K562 (cell line): Measurements from ENCODE around the gene TTC24. TPM values are rescaled to one million over a fixed set of nuclear protein-coding genes. Genes with fewer than 3 reads are reported as not detected.

Experiments used
- ATAC-seq: fragments of 200-7000 bp; cut with Tn5 transposase; 3 replicates; pipeline ENCODE4 v1.9.1; 2020; ENCODE audit warnings: moderate library complexity
- BruUV-seq: library from RNA; stranded (reverse); fragments of 400-500 nt; replicated peaks from 2 replicates; lab custom pipeline; 2021; lab: Mats Ljungman, UMichigan
- CTCF ChIA-PET: fragments of 300-600 bp; formaldehyde crosslinking; extraction: SDS; loops from one replicate; lab custom pipeline; 2021; ENCODE audit warnings: low intra/inter-chr PET ratio; lab: Yijun Ruan, JAX
- POLR2A ChIA-PET: fragments of 300-600, 350-650 bp; sonication (Branson Sonifier 250); formaldehyde crosslinking; extraction: SDS; loops from one replicate; lab custom pipeline; 2021; ENCODE audit warnings: antibody characterized with exemption, inconsistent platforms; lab: Yijun Ruan, JAX
- DNase-seq, 4 experiments: peaks; one replicate each; pipeline versions ENCODE4 v3.0.0 to v3.0.0-alpha.2; 2011 to 2018; ENCODE audit warnings: low spot score in 3 of 4, mixed read lengths in 3 of 4; ENCODE audit errors: extremely low read depth in 1 of 4
- FAIRE-seq: peaks from 2 replicates; lab custom pipeline; 2011; peaks lifted over from hg19 to GRCh38; lab: Jason Lieb, UNC
- H2AFZ ChIP-seq: 2 replicates; pipeline ENCODE4 v1.6.0; 2011; ENCODE audit warnings: low read depth, low read length, control low read depth, inconsistent platforms
- H3K27ac ChIP-seq: fragments of 200-600 bp; 3 replicates; pipeline ENCODE4 v1.8.0; 2011; ENCODE audit warnings: low read depth, mild to moderate bottlenecking, control low read depth, inconsistent platforms, low read length, moderate library complexity, mixed read lengths; ENCODE audit errors: extremely low read depth
- H3K27me3 ChIP-seq, 2 experiments: fragments of 300-600 bp in 1 of 2; 2 replicates in 1 of 2; 3 replicates in 1 of 2; pipeline versions ENCODE4 v1.6.0 to v1.8.0; 2011; ENCODE audit warnings: inconsistent platforms in 2 of 2, low read length in 2 of 2, mild to moderate bottlenecking in 1 of 2, mixed read lengths in 1 of 2, moderate library complexity in 1 of 2; ENCODE audit not compliant: control insufficient read depth in 2 of 2, insufficient read depth in 2 of 2
- H3K36me3 ChIP-seq: fragments of 300-600 bp; 3 replicates; pipeline ENCODE4 v1.8.0; 2011; ENCODE audit warnings: mild to moderate bottlenecking, low read length, inconsistent platforms; ENCODE audit not compliant: control insufficient read depth, insufficient read depth
- H3K4me1 ChIP-seq, 2 experiments: fragments of 200-600 bp in 1 of 2; replicated peaks in 1 of 2; 2 replicates in 1 of 2; 3 replicates in 1 of 2; pipeline versions ENCODE4 v1.5.1 to v1.8.0; 2011; ENCODE audit warnings: inconsistent platforms in 2 of 2, low read length in 2 of 2, mild to moderate bottlenecking in 1 of 2, mixed read lengths in 1 of 2, moderate library complexity in 1 of 2; ENCODE audit not compliant: control insufficient read depth in 2 of 2, insufficient read depth in 2 of 2
- H3K4me2 ChIP-seq: 2 replicates; pipeline ENCODE4 v1.6.1; 2011; ENCODE audit warnings: low read length, control low read depth, inconsistent platforms, mixed read lengths; ENCODE audit not compliant: insufficient read depth
- H3K4me3 ChIP-seq: fragments of 200-600 bp; sonication (generic), shearing (Covaris generic); 2 replicates; pipeline ENCODE4 v1.5.1; 2016; ENCODE audit warnings: control low read depth, inconsistent platforms
- H3K79me2 ChIP-seq: fragments of 200-600 bp; 3 replicates; pipeline ENCODE4 v1.8.0; 2011; ENCODE audit warnings: low read length, inconsistent platforms; ENCODE audit not compliant: control insufficient read depth, insufficient read depth
- H3K9ac ChIP-seq, 2 experiments: 2 replicates each; pipeline versions ENCODE4 v1.6.0 to v1.6.1; 2011; ENCODE audit warnings: low read depth in 2 of 2, low read length in 2 of 2, control low read depth in 1 of 2, inconsistent platforms in 1 of 2, mild to moderate bottlenecking in 1 of 2, mixed read lengths in 1 of 2; ENCODE audit not compliant: insufficient read depth in 1 of 2
- H3K9me1 ChIP-seq: one replicate; pipeline ENCODE4 v1.6.0; 2011; ENCODE audit warnings: inconsistent platforms, mild to moderate bottlenecking, low read length, moderate library complexity; ENCODE audit not compliant: control insufficient read depth, insufficient read depth
- H3K9me3 ChIP-seq: replicated peaks from 2 replicates; pipeline ENCODE4 v1.5.1; 2011; ENCODE audit warnings: low read depth, low read length, inconsistent platforms; ENCODE audit not compliant: control insufficient read depth, insufficient read depth
- H4K20me1 ChIP-seq: replicated peaks from 2 replicates; pipeline ENCODE4 v1.6.1; 2011; ENCODE audit warnings: low read length, inconsistent platforms, mixed read lengths; ENCODE audit not compliant: control insufficient read depth, insufficient read depth
- ETS2 ChIP-seq: IDR thresholded peaks from 2 replicates; pipeline ENCODE4 v1.6.1; 2016; ENCODE audit warnings: borderline replicate concordance, missing genetic modification characterization, mild to moderate bottlenecking, moderate library complexity, missing compliant biosample characterization; ENCODE audit not compliant: poor library complexity, severe bottlenecking
- GABPB1 ChIP-seq: sonication (generic); formaldehyde crosslinking; IDR thresholded peaks from 2 replicates; pipeline ENCODE4 v1.8.0; 2022; ENCODE audit warnings: mild to moderate bottlenecking, missing genetic modification reagents
- MBD2 ChIP-seq: sonication (generic); IDR thresholded peaks from 2 replicates; pipeline ENCODE4 v1.6.1; 2016; ENCODE audit warnings: low read depth, borderline replicate concordance
- NFIC ChIP-seq: fragments of 450-650 bp; IDR thresholded peaks from 2 replicates; pipeline ENCODE4 v1.6.1; 2017; ENCODE audit warnings: mild to moderate bottlenecking, inconsistent platforms
- NR2C1 ChIP-seq, 2 experiments: fragments of 450-650 bp; IDR thresholded peaks; 2 replicates each; pipeline ENCODE4 v1.6.1; 2017; ENCODE audit warnings: mild to moderate bottlenecking in 2 of 2, antibody characterized with exemption in 1 of 2, inconsistent platforms in 1 of 2, missing compliant biosample characterization in 1 of 2, missing genetic modification characterization in 1 of 2
- NUFIP1 ChIP-seq: fragments of 450-650 bp; IDR thresholded peaks from 2 replicates; pipeline ENCODE4 v1.6.1; 2018; ENCODE audit not compliant: partially characterized antibody
- PKNOX1 ChIP-seq: fragments of 450-650 bp; IDR thresholded peaks from 2 replicates; pipeline ENCODE4 v1.6.1; 2016
- SP1 ChIP-seq: sonication (generic); formaldehyde crosslinking; IDR thresholded peaks from 2 replicates; pipeline ENCODE4 v1.8.1; 2022; ENCODE audit warnings: mild to moderate bottlenecking, missing genetic modification reagents
- STAT5A ChIP-seq: IDR thresholded peaks from 2 replicates; pipeline ENCODE4 v1.6.1; 2012; ENCODE audit warnings: low read length, inconsistent platforms, borderline replicate concordance
- YY1 ChIP-seq, 3 experiments: IDR thresholded peaks; 2 replicates each; pipeline ENCODE4 v1.6.1; 2011; ENCODE audit warnings: low read length in 2 of 3, mild to moderate bottlenecking in 2 of 3, moderate library complexity in 2 of 3, borderline replicate concordance in 1 of 3, control low read depth in 1 of 3, low read depth in 1 of 3; ENCODE audit not compliant: insufficient read depth in 3 of 3, insufficient replicate concordance in 2 of 3, control insufficient read depth in 1 of 3, insufficient read length in 1 of 3; ENCODE audit errors: extremely low read depth in 1 of 3
- ZNF23 ChIP-seq: fragments of 250-450 bp; sonication (Bioruptor Pico); IDR thresholded peaks from 2 replicates; pipeline ENCODE4 v1.4.0; 2020; ENCODE audit warnings: mild to moderate bottlenecking
- ZNF785 ChIP-seq: fragments of 250-450 bp; sonication (Bioruptor Pico); IDR thresholded peaks from 2 replicates; pipeline ENCODE4 v1.4.0; 2020; ENCODE audit warnings: mild to moderate bottlenecking
- WGBS: fragments of 100-300 bp; shearing (Covaris generic); methylation state at CpG from one replicate; pipeline ENCODE4 v1.1.6; 2016; ENCODE audit warnings: low coverage, mixed read lengths; ENCODE audit not compliant: insufficient coverage; ENCODE audit errors: missing lambda C conversion rate; 5-methylcytosine and 5-hydroxymethylcytosine counted together
- in situ Hi-C: fragments of 300-500 bp; cut with MboI; formaldehyde crosslinking; loops from 4 replicates; pipeline ENCODE4 v1.15.0; 2018; ENCODE audit warnings: inconsistent platforms, mixed read lengths
- intact Hi-C: fragments of 100-400 bp; cut with micrococcal nuclease; formaldehyde crosslinking; loops from 2 replicates; pipeline ENCODE4 v1.14.2; 2022
- polyA plus RNA-seq, 8 experiments: library from polyadenylated mRNA; depleted of rRNA in 4 of 8; stranded (reverse) in 5 of 8; unstranded in 3 of 8; fragments of >200 nt; fragmentation: Nextera tagmentation in 2 of 8; fragmentation: Illumina TruSeq in 1 of 8; extraction: Ambion mirVana in 2 of 8; extraction: Trizol in 1 of 8; gene quantifications; 2 replicates each; pipeline versions ENCODE4 v1.2.1 to v1.2.3, GENCODE V29; 2011 to 2014; ENCODE audit warnings: inconsistent platforms in 1 of 8, missing spikeins in 1 of 8
- total RNA-seq, 7 experiments: library from RNA; depleted of rRNA in 6 of 7; stranded (reverse); fragments of >200 nt in 6 of 7; fragmentation: Illumina TruSeq in 2 of 7; extraction: Trizol in 2 of 7; gene quantifications; 2 replicates each; pipeline versions ENCODE4 v1.2.1 to v1.2.3, GENCODE V29; 2011 to 2021; ENCODE audit warnings: low replicate concordance in 1 of 7

TTC24 gene
- total and polyA plus RNA-seq, 9 of the 15 experiments (the other 6 are each of a cell fraction or from before 2014, with no cell fraction given) = not detected

GRCh38 chr1:156538711-156539440, 40.6 kb upstream of the TTC24 start:
- 71% methylated on average over 10 of the region's 10 CpGs for WGBS
- H3K9me3 ChIP-seq = no peaks in the 10 kb centered on the region; the same call in 1 of the 2 replicates
- intact Hi-C loops = no loop called here
- H3K9ac ChIP-seq = no peak overlapping the region
- POLR2A ChIA-PET = no interaction called here
- H3K4me1 ChIP-seq = 0 out of 5 replicates have a peak, but pooled peaks cover 0 to 3% of the 10 kb centered on the region in 2 experiments
- no TSS peak for BruUV-seq
- no peak for ATAC-seq
- peaks cover 54% of the 10 kb centered on the region for H3K36me3 ChIP-seq
- TF ChIP-seq NFIC (no peak), NR2C1 (IDR thresholded peaks at IDR 0.05) (0 out of 2 replicates have a peak, but pooled peaks have one; percentile 21), NR2C1 (tag; IDR thresholded peaks at IDR 0.05) (no peak), SP1 (CRISPR knock-in tag) (no peak)
- TF ChIP-seq, all 486 proteins: peak for 1
- no peaks in the 10 kb centered on the region; the same call in 1 of the 2 replicates for H4K20me1 ChIP-seq
- in situ Hi-C loops = no loop called here
- no peak overlapping the region for H3K4me2 ChIP-seq
- H3K9me1 ChIP-seq = no peaks in the 10 kb centered on the region
- FAIRE-seq (peak; percentile 6), DNase-seq (no peak)
- no peak overlapping the region for H3K4me3 ChIP-seq
- no peaks in the 10 kb centered on the region for H3K79me2 ChIP-seq
- H3K27ac ChIP-seq = no peak overlapping the region
- H3K27me3 ChIP-seq = no peaks in the 10 kb centered on the region
- CTCF ChIA-PET = no interaction called here
- no peak overlapping the region for H2AFZ ChIP-seq

- Histone ChIP-seq H3K4me1 (no peaks in the 10 kb centered on the region), H3K4me2 (no peak overlapping the region), H3K79me2 (no peaks in the 10 kb centered on the region), H3K27ac (no peak overlapping the region), H4K20me1 (no peaks in the 10 kb centered on the region; the same call in 1 of the 2 replicates), H3K9ac (no peak overlapping the region), H3K9me1 (no peaks in the 10 kb centered on the region), H3K36me3 (peaks cover 51% of the 10 kb centered on the region), H3K27me3 (no peaks in the 10 kb centered on the region), H3K9me3 (no peaks in the 10 kb centered on the region; the same call in 1 of the 2 replicates), H2AFZ (no peak overlapping the region), H3K4me3 (no peak overlapping the region)
- WGBS = 64% methylated on average over 4 of the region's 4 CpGs
- ATAC-seq (no peak), FAIRE-seq (no peak), DNase-seq (no peak)
- intact Hi-C loops (loop anchor here (10.0 kb wide), 1 partner anchor 55 kb away; no protein-coding TSS in a partner anchor), in situ Hi-C loops (no loop called here)
- no TSS peak for BruUV-seq
- CTCF ChIA-PET = no interaction called here
- POLR2A ChIA-PET = interaction anchor here (0.6 to 1.7 kb wide), 4 partner anchors 12 to 58 kb away, joined by 3 to 7 read pairs (median 4); no protein-coding TSS in a partner anchor
- TF ChIP-seq STAT5A (no peak), YY1 (IDR thresholded peaks at IDR 0.05; ENCODE audit: borderline replicate concordance in 1 of 3, control insufficient read depth in 1 of 3, extremely low read depth in 1 of 3, insufficient read depth in 3 of 3, insufficient read length in 1 of 3, insufficient replicate concordance in 2 of 3, low read depth in 1 of 3, low read length in 2 of 3) (no peak), MBD2 (no peak), GABPB1 (CRISPR knock-in tag) (no peak), NUFIP1 (no peak), ETS2 (tag) (no peak), PKNOX1 (no peak), ZNF23 (CRISPR knock-in tag) (no peak), ZNF785 (CRISPR knock-in tag) (no peak)
Observed at GRCh38 chr1:156539818-156540355, 39.6 kb upstream of the TTC24 start.
